ACC112 (cell line): ENCODE data around the gene RPLP2.

ENCODE experiments used
- H2AFZ ChIP-seq: fragments of 200-600 bp; sonication (generic); one replicate; pipeline ENCODE4 v1.6.0; 2017; ENCODE audit warnings: antibody characterized with exemption, low read length; ENCODE audit not compliant: unreplicated experiment
- H3K27ac ChIP-seq: fragments of 200-600 bp; sonication (generic); 2 replicates; pipeline ENCODE4 v1.5.1; 2014; ENCODE audit warnings: low read depth, mild to moderate bottlenecking, antibody characterized with exemption, low read length, moderate library complexity
- H3K27me3 ChIP-seq: fragments of 200-600 bp; sonication (generic); 2 replicates; pipeline ENCODE4 v1.6.1; 2014; ENCODE audit warnings: mild to moderate bottlenecking, antibody characterized with exemption, low read length, moderate library complexity, mixed read lengths; ENCODE audit not compliant: insufficient read depth
- H3K36me3 ChIP-seq: fragments of 200-600 bp; sonication (generic); 2 replicates; pipeline ENCODE4 v1.6.1; 2016; ENCODE audit warnings: mild to moderate bottlenecking, antibody characterized with exemption, low read length, moderate library complexity, mixed read lengths; ENCODE audit not compliant: insufficient read depth
- H3K4me1 ChIP-seq: fragments of 200-600 bp; sonication (generic); one replicate; pipeline ENCODE4 v1.6.1; 2016; ENCODE audit warnings: low read length, mixed read lengths; ENCODE audit not compliant: insufficient read depth, unreplicated experiment, control insufficient read depth
- H3K4me3 ChIP-seq: fragments of 200-600 bp; sonication (generic); 2 replicates; pipeline ENCODE4 v1.5.1; 2014; ENCODE audit warnings: mild to moderate bottlenecking, low read depth, low read length
- H3K79me2 ChIP-seq: fragments of 200-600 bp; sonication (generic); one replicate; pipeline ENCODE4 v1.6.0; 2016; ENCODE audit warnings: low read length; ENCODE audit not compliant: control insufficient read depth, unreplicated experiment, insufficient read depth

RPLP2 gene

DNA sequence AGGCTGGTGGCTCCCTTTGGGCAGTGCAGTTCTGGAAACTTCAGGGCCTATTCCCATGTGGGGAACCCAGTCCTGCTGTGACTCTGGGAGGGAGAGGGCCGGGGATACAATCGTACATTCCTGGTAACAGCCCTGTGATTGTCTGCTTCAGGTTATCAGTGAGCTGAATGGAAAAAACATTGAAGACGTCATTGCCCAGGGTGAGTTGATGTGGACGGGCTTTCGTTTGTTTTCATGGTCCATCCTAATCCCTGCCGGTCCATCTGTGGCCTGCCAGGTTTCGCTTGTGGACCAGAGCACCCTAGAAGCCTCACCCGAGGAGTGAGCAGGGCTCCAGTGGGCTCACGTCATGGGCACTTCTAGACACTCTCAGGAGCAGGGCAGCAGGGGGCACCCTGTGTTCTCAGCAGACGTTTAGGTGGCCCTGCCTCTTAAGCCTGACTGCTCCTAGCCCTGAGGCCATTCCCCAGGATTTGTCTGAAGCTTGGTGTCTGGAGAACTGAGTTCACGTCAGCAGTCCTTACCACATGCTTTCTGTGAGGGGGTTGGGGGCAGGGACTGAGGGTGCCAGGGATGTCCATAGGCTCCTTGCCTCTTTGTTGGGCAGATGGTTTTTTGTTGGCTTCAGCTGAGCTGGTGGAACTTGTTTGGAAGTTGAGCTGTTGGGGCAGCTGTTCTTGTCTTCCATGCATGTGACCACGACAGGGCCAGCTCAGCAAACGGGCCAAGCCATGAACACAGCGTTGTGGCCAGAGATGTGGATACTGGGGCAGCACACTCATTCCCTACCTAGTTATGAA, 1.9 kb downstream of the RPLP2 start:
- H3K27ac ChIP-seq: peak overlapping the region; percentile 22; the same call in 1 of the 2 replicates
- no peaks in the 10 kb centered on the region for H3K27me3 ChIP-seq
- H3K4me1 ChIP-seq: peaks cover 16% of the 10 kb centered on the region
- no peak overlapping the region for H2AFZ ChIP-seq
- peaks cover 17% of the 10 kb centered on the region; the same call in 1 of the 2 replicates for H3K36me3 ChIP-seq
- peaks cover 36% of the 10 kb centered on the region for H3K79me2 ChIP-seq
- peak overlapping the region; percentile 95 for H3K4me3 ChIP-seq

DNA sequence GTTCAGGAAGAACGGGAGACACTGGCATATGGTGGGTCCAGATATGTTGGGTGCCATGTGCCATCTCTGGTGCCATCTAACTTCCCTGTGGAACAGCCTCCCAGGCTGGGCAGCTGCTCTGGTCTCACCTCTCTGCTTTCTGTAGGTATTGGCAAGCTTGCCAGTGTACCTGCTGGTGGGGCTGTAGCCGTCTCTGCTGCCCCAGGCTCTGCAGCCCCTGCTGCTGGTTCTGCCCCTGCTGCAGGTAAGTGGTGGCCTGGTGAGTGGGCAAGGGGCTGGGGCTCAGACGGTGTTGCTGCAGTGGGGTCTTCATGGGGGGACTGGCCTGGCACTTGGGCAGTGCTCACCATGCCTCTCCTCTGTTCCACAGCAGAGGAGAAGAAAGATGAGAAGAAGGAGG, 2.6 kb downstream of the RPLP2 start:
- H3K79me2 ChIP-seq: peaks cover 36% of the 10 kb centered on the region
- no peak overlapping the region for H3K4me3 ChIP-seq
- no peak overlapping the region for H3K27ac ChIP-seq

DNA sequence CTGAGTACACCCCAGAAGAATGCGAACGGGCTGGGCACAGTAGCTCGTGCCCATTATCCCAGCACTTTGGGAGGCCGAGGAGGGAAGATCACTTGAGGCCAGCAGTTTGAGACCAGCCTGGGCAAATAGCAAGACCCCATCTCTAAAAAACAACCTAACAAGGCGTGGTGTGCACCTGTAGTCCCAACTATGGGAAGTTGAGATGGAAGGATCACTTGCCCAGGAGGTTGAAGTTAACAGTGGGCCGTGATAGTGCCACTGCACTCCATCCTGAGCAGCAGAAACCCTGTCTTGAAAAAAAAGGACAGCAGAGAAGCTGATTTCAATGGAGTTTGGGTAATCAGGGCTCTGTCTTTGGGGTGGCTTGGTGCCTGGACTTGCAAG, 3.3 kb downstream of the RPLP2 start:
- H3K36me3 ChIP-seq: peaks cover 17% of the 10 kb centered on the region; the same call in 1 of the 2 replicates
- H3K27me3 ChIP-seq: no peaks in the 10 kb centered on the region
- no peak overlapping the region for H3K4me3 ChIP-seq
- H3K4me1 ChIP-seq: peaks cover 16% of the 10 kb centered on the region
- no peak overlapping the region for H2AFZ ChIP-seq
- H3K79me2 ChIP-seq: peaks cover 33% of the 10 kb centered on the region
- H3K27ac ChIP-seq: no peak overlapping the region

More for the DNA sequence above, 2.6 kb downstream of the RPLP2 start:
- H3K4me1 ChIP-seq: peaks cover 16% of the 10 kb centered on the region
- no peak overlapping the region for H2AFZ ChIP-seq
- H3K27me3 ChIP-seq: no peaks in the 10 kb centered on the region
- H3K36me3 ChIP-seq: peaks cover 17% of the 10 kb centered on the region; the same call in 1 of the 2 replicates

DNA sequence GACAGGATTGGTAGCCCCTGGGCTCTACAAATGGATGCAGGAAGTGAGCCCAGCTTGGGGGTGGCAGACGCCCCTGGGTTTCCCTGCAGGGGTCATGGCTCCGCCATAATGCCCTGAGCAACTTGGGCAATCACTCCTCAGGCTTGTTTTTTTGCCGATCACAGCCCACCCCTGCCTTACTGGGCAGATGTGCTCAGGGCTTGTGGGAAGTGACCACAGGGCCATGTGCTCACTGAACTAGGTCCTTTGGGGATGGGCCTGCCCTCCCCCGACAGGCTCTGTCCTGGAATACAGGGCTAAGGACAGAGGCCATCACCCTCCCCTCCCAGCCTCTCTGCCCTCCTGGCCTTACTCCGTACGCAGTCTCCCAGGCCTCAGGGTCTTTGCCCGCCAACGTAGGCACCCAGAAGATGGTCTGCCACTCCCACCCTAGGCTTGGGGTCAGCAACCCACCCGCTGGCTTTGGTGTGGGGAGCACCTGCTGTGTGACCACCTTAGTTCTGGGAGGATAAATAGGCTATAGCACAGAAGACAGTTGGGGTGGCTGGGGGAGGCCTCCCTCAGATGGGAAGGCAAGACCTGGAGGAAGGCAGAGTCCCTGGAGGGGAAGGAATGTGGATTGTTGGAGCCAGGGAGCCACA, 3.8 kb downstream of the RPLP2 start:
- peaks cover 17% of the 10 kb centered on the region for H3K4me1 ChIP-seq
- no peak overlapping the region for H2AFZ ChIP-seq
- H3K27me3 ChIP-seq: no peaks in the 10 kb centered on the region
- H3K4me3 ChIP-seq: no peak overlapping the region
- H3K79me2 ChIP-seq: peaks cover 29% of the 10 kb centered on the region
- H3K27ac ChIP-seq: no peak overlapping the region
- peaks cover 17% of the 10 kb centered on the region; the same call in 1 of the 2 replicates for H3K36me3 ChIP-seq

DNA sequence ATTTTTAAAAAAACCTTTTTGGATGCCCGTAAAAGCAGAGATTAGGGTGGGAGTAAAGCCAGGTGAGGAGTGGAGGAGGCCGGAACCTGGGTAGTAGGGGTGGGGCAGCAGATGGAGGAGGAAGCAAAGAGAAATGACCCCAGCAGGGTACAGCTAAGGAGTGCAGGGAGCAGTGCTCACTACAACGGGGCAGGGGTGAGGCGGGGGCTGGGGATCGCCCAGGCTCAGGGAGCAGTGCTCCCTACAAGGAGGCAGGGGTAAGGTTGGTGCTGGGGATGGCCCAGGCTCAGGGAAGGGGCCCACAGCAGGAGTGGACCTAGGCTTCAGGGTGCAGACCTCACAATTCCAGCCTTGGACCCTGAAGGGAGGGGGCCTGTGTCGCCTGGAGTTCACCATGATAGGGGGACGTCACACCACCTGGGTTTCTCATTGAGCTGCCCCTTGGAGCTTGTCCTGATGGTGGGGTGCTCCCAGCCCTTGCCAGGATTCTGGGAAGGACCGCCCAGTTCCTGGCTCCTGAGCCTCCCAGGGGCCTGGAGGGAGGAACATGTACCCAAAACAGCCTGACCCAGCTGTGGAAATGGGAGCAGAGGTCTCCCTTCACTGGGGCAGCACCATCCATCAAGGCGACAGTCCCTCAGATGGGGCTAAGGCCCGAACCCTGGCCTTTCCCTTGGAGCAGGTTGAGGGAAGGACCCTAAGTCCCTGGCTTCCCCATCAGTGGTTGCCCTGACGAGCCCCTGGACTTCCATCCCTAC, 6.1 kb downstream of the RPLP2 start:
- Histone ChIP-seq H3K4me1 (peaks cover 26% of the 10 kb centered on the region), H3K79me2 (peaks cover 20% of the 10 kb centered on the region), H3K27me3 (no peaks in the 10 kb centered on the region), H3K4me3 (no peak overlapping the region), H3K36me3 (peaks cover 17% of the 10 kb centered on the region; the same call in 1 of the 2 replicates), H2AFZ (no peak overlapping the region), H3K27ac (no peak overlapping the region)

DNA sequence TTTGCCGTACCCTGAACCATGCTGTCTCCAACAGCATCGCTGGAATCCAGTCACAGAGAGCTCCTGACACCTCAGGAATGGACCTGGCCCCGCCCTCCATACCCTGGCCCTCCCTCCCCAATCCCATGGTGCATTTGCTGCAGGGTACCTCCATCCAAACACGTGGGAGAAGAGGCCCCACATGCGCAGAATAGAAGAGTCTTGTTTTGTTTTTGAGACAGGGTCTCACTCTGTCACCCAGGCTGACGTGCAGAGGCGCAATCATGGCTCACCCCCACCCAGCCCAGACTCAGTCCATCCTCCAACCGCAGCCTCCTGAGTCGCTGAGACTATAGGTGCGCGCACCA, 6.6 kb downstream of the RPLP2 start:
- Histone ChIP-seq H3K4me1 (peaks cover 26% of the 10 kb centered on the region), H2AFZ (no peak overlapping the region), H3K79me2 (peaks cover 17% of the 10 kb centered on the region), H3K36me3 (peaks cover 14% of the 10 kb centered on the region; the same call in 1 of the 2 replicates), H3K27ac (no peak overlapping the region), H3K4me3 (no peak overlapping the region), H3K27me3 (no peaks in the 10 kb centered on the region)

DNA sequence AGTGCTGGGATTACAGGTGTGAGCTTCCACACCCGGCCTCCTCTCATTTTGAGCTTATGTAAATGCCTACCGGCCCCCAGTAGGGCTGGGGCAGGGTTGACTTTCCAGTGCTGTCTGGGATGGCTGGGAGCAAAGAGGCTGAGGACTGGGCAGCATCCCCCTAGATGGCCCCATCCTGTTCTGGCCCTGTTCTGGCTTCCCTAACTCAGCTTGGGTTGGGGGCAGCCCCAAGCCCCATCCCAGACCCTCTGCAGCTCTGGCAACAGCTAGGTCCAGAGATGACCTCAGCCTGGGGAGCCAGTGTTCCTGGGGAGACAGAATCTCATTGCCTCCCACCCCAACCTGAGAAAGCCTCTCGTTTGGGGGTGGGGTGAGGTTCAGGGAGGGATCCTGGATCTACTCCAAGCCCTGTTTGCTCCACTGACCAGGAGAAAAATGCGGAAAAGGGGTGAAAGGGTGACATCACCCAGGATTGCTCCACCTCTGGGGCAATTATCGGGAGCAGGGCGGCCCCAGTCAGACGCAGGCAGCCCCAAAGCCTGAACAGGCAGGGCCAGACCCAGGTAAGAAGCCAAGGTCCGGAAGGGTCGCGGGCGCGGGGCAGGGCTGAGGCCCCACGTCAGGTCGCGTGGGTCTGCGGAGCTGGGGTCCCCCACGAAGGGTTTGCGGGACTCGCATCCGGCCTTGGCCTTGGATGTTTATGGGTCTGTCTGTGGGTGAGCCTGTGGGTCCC, 8.8 kb downstream of the RPLP2 start, which contains the start of gene PNPLA2:
Gene PNPLA2 (plus strand): TSS at position 519 of the 733 bp plus-strand sequence. CDS start 805 bp downstream, outside the sequence.
- Histone ChIP-seq H2AFZ (peak within 1 kb of the TSS; percentile 40), H3K4me3 (peak within 1 kb of the TSS; percentile 92), H3K79me2 (peaks cover 15% of the 10 kb centered on the region), H3K27me3 (no peaks in the 10 kb centered on the region), H3K36me3 (no peaks in the 10 kb centered on the region), H3K4me1 (peaks cover 26% of the 10 kb centered on the region), H3K27ac (peak within 1 kb of the TSS; percentile 80)

DNA sequence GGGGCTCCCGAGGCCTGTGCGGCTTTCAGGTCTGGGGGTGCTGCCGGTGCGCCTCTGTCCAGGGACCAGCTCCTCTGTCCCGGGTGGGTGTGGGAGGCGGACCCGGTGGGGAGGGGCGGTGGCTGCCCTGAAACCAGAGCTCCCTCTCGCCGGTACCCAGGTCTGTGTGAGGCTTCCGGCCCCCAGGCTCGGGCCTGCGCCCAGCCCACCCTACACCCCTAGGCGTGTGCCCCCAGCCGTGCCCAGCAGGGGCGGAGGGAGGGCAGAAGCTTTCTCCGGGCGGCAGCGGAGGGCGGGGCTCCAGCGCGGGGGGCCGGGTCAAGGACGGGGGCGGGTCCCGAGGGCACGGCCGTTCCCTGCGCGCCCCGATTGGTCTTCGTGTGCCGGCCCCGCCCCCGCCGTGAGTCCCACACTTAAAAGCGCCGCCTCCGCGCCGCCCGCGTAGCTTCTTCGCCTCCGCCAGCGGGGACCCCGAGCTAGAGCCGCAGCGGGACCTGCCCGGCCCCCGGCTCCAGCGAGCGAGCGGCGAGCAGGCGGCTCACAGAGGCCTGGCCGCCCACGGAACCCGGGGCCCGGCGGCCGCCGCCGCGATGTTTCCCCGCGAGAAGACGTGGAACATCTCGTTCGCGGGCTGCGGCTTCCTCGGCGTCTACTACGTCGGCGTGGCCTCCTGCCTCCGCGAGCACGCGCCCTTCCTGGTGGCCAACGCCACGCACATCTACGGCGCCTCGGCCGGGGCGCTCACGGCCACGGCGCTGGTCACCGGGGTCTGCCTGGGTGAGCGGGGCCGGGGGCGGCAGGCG, 9.6 kb downstream of the RPLP2 start:
- H3K36me3 ChIP-seq: no peaks in the 10 kb centered on the region
- H3K4me1 ChIP-seq: peaks cover 26% of the 10 kb centered on the region
- peaks cover 15% of the 10 kb centered on the region for H3K79me2 ChIP-seq
- peak overlapping the region; percentile 80 for H3K27ac ChIP-seq
- H3K4me3 ChIP-seq: peak overlapping the region; percentile 92
- H3K27me3 ChIP-seq: no peaks in the 10 kb centered on the region
- peak overlapping the region; percentile 40 for H2AFZ ChIP-seq

DNA sequence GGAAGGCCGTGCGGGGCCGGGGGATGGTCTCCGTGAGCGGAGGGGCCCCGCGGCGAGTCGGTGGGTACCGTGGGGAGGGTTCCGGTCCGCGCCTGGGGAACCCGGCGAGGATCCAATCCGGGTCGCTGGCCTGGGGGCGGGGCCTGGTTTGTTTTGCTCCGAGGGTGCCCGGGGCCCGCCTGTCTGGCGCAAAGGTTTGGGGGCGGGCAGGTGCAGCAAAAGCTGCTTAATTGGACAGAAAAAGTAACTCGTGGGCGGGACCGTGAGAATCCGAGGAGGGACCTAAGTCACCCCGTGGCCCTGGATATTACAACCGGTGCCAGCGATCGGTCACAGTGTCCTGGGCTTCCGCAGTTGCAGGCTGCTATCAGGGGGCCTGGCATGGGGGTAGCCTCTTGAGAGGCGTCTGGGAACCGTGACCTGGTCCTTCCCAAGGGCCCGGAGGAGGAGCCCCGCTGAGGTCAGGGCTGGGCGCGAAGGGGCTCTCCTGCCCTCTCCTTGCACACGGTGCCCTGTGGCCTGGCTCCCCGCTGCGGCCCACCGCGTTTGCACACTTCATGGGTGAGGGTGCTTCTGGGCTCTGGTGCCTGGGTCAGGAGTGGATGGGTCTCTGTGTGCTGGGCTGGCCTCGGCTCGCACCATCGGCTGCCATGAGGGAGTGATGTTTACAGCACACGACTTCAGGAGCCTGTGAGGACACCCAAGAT, 10.3 kb downstream of the RPLP2 start:
- H3K27me3 ChIP-seq: no peaks in the 10 kb centered on the region
- H3K4me3 ChIP-seq: peak overlapping the region; percentile 92
- H3K79me2 ChIP-seq: peaks cover 15% of the 10 kb centered on the region
- peak overlapping the region; percentile 80 for H3K27ac ChIP-seq
- 0 out of 2 replicates have a peak, but pooled peaks cover 3% of the 10 kb centered on the region for H3K36me3 ChIP-seq
- H2AFZ ChIP-seq: peak overlapping the region; percentile 40
- H3K4me1 ChIP-seq: peaks cover 26% of the 10 kb centered on the region
